A549 (cell line): ENCODE measurements around the gene PRR32.

ENCODE experiments used
- CBX8 ChIP-seq: fragments of 200-600 bp; sonication (generic); IDR thresholded peaks from 2 replicates; pipeline ENCODE4 v1.6.1; 2016
- ESRRA ChIP-seq: fragments of 150-350 bp; IDR thresholded peaks from 2 replicates; pipeline ENCODE4 v1.6.1; 2014; ENCODE audit warnings: mild to moderate bottlenecking, low read length, borderline replicate concordance
- FOSB ChIP-seq: fragments of 250-450 bp; sonication (Bioruptor Pico); IDR thresholded peaks from 2 replicates; pipeline ENCODE4 v1.5.0; 2020; ENCODE audit warnings: mild to moderate bottlenecking, moderate library complexity
- GATA3 ChIP-seq: IDR thresholded peaks from 2 replicates; pipeline ENCODE4 v1.6.1; 2012; ENCODE audit warnings: borderline replicate concordance
- MAFK ChIP-seq: fragments of 450-650 bp; IDR thresholded peaks from 2 replicates; pipeline ENCODE4 v1.6.1; 2014; ENCODE audit not compliant: partially characterized antibody
- POLR2A ChIP-seq: IDR thresholded peaks from 2 replicates; pipeline ENCODE4 v1.6.1; 2012; ENCODE audit warnings: mild to moderate bottlenecking, low read length
- RCOR1 ChIP-seq: fragments of 150-350 bp; IDR thresholded peaks from 2 replicates; pipeline ENCODE4 v1.6.1; 2014; ENCODE audit warnings: antibody characterized with exemption, low read length, low read depth
- RNF2 ChIP-seq: fragments of 200-600 bp; sonication (generic); IDR thresholded peaks from 2 replicates; pipeline ENCODE4 v1.6.1; 2016; ENCODE audit warnings: low read depth, mild to moderate bottlenecking, antibody characterized with exemption, moderate library complexity, borderline replicate concordance
- SMC3 ChIP-seq: fragments of >200 bp; sonication (Bioruptor Twin); formaldehyde crosslinking; IDR thresholded peaks from 3 replicates; pipeline ENCODE4 v1.6.1; 2018; ENCODE audit warnings: inconsistent platforms
- TF ChIP-seq, protein P1 (sequence below): fragments of >200 bp; sonication (Bioruptor Twin); formaldehyde crosslinking; IDR thresholded peaks from 3 replicates; pipeline ENCODE4 v1.5.1; 2016
- TF ChIP-seq, protein P2 (sequence below): IDR thresholded peaks from 2 replicates; pipeline ENCODE4 v1.6.1; 2012
- TF ChIP-seq, protein P3 (sequence below): fragments of 450-650 bp; IDR thresholded peaks from 2 replicates; pipeline ENCODE4 v1.6.1; 2014; ENCODE audit warnings: antibody characterized with exemption

- TF ChIP-seq, protein P1, sequence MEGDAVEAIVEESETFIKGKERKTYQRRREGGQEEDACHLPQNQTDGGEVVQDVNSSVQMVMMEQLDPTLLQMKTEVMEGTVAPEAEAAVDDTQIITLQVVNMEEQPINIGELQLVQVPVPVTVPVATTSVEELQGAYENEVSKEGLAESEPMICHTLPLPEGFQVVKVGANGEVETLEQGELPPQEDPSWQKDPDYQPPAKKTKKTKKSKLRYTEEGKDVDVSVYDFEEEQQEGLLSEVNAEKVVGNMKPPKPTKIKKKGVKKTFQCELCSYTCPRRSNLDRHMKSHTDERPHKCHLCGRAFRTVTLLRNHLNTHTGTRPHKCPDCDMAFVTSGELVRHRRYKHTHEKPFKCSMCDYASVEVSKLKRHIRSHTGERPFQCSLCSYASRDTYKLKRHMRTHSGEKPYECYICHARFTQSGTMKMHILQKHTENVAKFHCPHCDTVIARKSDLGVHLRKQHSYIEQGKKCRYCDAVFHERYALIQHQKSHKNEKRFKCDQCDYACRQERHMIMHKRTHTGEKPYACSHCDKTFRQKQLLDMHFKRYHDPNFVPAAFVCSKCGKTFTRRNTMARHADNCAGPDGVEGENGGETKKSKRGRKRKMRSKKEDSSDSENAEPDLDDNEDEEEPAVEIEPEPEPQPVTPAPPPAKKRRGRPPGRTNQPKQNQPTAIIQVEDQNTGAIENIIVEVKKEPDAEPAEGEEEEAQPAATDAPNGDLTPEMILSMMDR, result no peak
- TF ChIP-seq, protein P2, sequence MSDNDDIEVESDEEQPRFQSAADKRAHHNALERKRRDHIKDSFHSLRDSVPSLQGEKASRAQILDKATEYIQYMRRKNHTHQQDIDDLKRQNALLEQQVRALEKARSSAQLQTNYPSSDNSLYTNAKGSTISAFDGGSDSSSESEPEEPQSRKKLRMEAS, result no peak
- TF ChIP-seq RNF2, result no peak
- no peak for TF ChIP-seq FOSB
- TF ChIP-seq, protein P3, sequence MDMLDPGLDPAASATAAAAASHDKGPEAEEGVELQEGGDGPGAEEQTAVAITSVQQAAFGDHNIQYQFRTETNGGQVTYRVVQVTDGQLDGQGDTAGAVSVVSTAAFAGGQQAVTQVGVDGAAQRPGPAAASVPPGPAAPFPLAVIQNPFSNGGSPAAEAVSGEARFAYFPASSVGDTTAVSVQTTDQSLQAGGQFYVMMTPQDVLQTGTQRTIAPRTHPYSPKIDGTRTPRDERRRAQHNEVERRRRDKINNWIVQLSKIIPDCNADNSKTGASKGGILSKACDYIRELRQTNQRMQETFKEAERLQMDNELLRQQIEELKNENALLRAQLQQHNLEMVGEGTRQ, result no peak
- no peak for TF ChIP-seq POLR2A
- no peak for TF ChIP-seq ESRRA
- TF ChIP-seq GATA3, result no peak
- TF ChIP-seq MAFK, result no peak
- TF ChIP-seq RCOR1, result no peak
- no peak for TF ChIP-seq CBX8
- no peak for TF ChIP-seq SMC3
Observed at GRCh38 chrX:126855839-126856524, 36.5 kb downstream of the PRR32 start.
